NCI-H82 treated with DMSO at 0.1 percent for 48 hours (cell line): ENCODE data around the gene LRRC70.
"Not testable (repeated sequence)": the region's sequence is repeated elsewhere in the genome, so short reads cannot be mapped to it uniquely, and the experiment has no call there.

Experiments
- DNase-seq: peaks from one replicate; lab custom pipeline; 2025; ENCODE audit not compliant: unreplicated experiment; lab: John Stamatoyannopoulos, UW

LRRC70 gene, protein sequence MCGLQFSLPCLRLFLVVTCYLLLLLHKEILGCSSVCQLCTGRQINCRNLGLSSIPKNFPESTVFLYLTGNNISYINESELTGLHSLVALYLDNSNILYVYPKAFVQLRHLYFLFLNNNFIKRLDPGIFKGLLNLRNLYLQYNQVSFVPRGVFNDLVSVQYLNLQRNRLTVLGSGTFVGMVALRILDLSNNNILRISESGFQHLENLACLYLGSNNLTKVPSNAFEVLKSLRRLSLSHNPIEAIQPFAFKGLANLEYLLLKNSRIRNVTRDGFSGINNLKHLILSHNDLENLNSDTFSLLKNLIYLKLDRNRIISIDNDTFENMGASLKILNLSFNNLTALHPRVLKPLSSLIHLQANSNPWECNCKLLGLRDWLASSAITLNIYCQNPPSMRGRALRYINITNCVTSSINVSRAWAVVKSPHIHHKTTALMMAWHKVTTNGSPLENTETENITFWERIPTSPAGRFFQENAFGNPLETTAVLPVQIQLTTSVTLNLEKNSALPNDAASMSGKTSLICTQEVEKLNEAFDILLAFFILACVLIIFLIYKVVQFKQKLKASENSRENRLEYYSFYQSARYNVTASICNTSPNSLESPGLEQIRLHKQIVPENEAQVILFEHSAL

DNA sequence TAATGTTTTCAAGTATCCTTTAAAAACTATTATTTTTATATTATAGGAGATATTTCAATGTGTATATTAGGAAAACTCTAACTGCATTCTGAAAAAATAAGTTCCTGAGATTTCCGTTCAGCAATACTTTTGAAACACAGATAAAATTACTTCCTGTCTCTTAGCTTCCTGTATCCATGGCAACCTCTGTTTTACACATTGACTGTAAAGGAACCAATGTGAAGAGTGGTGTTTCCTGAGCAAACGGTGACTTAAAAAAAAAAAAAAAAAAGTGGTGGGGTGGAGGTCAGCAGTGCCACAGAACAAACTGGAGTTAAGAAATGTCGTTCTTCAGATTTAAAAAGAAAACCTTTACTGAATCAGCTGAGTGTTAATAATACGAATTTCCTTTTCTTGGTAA is at the start of gene LRRC70:
Gene LRRC70, plus strand, starts transcription at position 280 of the 400 bp plus-strand sequence. CDS start 620 bp downstream, outside the sequence.
- no peak for DNase-seq

DNA sequence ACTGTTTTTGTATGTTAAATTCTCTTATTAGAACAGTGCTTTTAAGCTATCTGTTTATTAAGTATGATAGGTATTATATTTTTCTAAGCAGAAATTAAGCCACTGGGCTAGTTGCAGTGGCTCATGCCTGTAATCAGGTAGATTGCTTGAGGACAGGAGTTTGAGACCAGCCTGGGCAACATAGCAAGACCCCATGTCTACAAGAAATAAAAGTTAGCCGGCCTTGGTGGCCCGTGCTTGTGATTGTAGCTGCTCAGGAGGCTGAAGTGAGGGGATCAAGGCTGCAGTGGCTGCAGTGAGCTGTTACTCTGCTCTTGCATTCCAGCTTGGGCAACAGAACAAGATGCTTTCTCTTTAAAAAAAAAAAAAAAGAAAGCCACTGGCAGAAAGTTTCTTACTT is 45.0 kb upstream of the LRRC70 start:
- no peak for DNase-seq

GRCh38 chr5:62534461-62535236 is 44.0 kb upstream of the LRRC70 start:
- no peak for DNase-seq

- DNase-seq, result no peak
Measured at GRCh38 chr5:62536232-62536631, 42.4 kb upstream of the LRRC70 start.

DNA sequence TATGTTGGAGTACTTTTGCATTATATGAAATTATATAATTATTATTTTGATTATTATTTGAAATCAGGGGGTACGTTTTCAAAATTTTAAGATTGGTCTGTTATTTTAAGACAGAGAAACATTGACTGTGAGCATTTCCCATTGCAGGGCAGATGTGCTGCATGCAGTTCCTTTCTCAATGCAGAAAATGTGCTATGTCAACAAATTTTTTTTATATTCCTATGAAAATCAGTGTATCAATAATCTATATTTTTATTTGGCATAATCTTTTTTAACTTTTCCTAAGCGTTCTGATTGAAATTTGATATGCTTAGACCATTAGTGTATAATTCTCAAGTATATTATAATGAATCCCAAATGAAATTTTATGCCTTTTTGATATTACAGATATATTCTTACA is 41.8 kb upstream of the LRRC70 start:
- no peak for DNase-seq

DNA sequence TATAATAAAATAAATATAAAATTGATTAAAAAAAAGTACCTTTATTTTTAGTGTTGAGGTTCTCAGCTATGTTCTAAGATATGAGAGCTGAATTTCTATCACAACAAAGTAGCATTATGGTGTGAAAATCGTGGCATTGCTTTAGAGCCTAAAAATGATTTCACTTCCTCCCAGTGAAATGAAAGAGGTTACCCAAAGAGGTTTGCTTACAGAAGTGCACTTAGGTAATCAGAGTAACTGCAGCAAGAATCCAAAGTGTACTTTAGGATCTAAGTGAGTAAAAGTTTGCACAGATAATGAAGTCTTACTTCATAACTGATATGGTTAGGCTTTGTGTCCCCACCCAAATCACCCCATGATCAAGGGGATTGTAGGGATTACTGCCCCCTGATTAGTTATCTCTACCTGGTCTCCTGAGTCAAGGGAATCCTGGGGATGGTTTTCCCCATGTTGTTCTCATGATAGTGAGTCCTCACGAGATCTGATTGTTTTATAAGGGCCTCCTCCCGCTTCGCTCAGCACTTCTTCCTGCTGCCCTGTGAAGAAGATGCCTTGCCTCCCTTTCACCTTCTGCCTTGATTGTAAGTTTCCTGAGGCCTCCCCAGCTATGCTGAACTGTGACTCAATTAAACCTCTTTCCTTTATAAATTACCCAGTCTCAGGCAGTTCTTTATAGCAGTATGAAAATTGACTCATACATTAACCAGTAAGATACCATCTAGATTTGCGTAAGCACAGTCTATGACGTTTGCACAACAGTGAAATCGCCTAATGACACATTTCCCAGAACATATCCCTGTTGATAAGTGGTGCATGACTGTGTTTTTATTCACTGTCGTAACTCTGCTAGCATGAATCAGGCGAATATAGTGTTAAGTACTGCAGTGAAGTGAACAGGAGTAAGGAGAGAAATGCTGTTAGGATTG is 40.3 kb upstream of the LRRC70 start:
- no peak for DNase-seq

DNA sequence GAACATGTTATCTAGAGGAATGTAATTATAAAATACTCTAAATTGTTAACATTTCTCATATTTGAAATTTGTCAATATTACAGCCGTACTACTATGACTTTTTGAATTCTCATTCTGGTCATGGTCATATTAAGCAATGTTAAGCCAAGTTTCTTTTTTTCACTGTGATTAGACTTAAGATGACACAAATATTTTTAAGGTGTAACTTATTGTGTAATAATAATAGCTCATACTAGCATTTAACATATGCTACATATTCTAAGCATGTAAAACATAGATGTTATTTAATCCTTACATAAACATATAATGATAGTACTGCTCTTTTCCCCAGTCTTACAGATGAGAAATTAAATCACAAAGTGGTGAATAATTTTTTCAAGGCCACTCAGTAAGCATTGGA is 35.9 kb upstream of the LRRC70 start:
- no peak for DNase-seq

DNA sequence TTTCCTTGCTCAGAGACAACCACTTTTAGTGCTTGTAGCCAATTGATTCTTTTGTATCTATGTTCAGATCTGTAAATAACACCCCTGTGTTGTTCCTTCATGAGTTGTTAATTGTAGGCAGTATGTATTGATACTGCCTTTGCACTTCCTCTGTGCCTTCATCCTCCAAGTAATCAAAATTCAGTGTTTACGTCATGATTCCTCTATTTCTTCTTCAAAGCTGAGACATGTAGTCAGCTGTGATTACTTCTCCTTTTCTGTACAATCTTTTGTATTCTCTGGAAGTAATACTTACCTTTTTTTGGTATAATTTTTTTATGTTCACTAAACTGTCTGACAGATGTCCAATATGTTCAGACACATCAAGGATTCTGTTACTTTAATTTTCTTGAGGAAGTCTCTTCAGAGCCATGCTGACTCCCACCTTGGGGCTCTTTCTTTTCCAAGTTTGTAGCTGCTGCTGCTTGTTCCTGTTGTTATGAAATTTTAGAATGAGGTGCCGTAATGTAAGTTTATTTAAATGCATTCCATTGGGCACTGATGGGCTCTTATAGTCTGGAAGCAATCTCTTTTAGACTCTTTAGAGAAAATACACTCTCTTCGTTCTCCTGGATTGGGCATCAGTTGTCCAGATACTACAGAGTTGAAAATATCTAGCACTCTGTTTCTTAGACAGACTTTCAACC is 30.5 kb upstream of the LRRC70 start:
- DNase-seq, result no peak

DNA sequence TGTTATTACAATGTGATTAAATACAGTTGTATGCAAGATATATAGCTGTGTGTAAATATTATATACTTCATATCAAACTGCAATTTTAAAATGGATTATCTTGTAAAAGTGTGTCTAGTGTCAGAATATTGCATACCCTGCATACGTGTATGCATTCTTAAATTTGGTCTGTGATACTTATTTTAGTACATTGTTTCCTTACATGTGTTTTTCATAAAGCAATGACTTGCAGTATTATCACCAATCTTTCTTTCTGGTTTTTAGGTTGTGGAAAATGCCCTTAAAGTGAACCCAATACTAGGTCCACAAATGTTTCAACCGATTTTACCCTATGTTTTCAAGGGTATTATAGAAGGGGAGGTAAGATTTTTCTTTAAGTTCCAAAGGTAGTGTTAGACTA is 28.5 kb upstream of the LRRC70 start:
- DNase-seq, result no peak

GRCh38 chr5:62555930-62556329 is 22.7 kb upstream of the LRRC70 start:
- no peak for DNase-seq

- no peak for DNase-seq
Measured at GRCh38 chr5:62558941-62559340, 19.7 kb upstream of the LRRC70 start.

GRCh38 chr5:62560786-62561185 is 17.8 kb upstream of the LRRC70 start:
- DNase-seq, result no peak

DNA sequence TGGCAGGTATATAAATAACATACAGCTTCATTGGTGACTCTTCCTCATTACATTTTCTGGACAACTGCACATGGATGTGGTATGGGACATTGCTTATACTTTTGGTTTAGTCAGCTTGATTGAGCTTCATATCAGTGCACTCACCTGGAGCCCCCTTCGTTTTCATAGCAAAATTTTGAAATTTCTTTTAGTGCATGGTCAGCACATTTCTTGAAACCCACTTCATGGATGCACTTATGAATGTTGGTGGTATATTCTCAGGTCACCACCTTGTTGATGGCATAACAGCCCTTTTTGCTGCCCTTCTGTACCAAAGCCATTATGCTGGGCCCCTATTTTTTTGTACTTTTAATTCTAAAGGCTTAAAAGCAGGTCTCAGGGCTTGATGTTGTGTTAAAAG is 16.7 kb upstream of the LRRC70 start:
- DNase-seq, result no peak

DNA sequence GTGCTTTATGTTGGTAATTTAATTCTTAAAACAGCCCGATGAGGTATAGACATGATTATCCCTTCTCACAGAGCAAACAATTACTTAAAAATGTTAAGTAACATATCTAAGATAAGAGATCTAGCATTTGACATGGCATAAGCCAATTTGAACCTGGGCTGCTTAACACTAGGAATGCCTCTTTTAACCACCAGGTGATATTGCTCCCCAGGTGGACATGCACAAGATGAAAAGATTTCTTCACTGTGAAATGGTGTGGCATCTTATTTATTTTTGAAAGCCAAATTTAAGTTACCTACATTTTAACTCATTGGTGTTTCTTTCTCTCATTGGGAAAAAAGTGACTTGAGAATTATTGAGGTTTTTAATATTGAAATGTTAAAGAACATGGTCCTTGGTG is 15.8 kb upstream of the LRRC70 start:
- DNase-seq, result no peak

DNA sequence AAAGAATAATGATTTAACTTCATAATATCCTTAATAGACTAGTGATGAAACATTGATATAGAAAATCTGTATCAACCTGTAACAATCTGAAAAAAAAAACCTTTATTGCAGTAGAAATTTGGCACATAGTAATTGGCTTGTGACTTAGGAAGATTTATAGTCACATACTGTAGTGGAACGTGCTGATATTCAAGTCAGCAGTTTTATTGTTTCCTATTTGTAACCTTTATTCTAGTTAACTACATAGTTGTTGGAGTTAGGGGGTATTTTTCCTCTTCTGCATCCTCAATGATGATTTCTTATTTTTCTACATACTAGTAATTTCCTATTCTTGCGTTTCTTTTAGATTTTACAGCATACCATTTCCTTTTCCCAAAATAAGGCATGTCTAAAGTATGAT is 14.5 kb upstream of the LRRC70 start:
- no peak for DNase-seq

GRCh38 chr5:62565740-62566139 is 12.9 kb upstream of the LRRC70 start:
- not testable (repeated sequence) for DNase-seq

- no peak for DNase-seq
Measured at GRCh38 chr5:62568143-62568542, 10.5 kb upstream of the LRRC70 start.

GRCh38 chr5:62568800-62569432 is 9.7 kb upstream of the LRRC70 start:
- no peak for DNase-seq

GRCh38 chr5:62569470-62569869 is 9.1 kb upstream of the LRRC70 start:
- DNase-seq, result no peak
